NCI-H1048 (cell line): ENCODE data around the gene CENPT.

Source experiments
- DNase-seq: peaks from one replicate; lab custom pipeline; 2025; lab: John Stamatoyannopoulos, UW

CENPT gene

GRCh38 chr16:67807148-67807682 is 40.3 kb downstream of the CENPT start:
- DNase-seq = no peak

GRCh38 chr16:67806428-67807147 is 40.9 kb downstream of the CENPT start, which contains the start of the genes RANBP10 and TSNAXIP1:
RANBP10 (minus strand) TSS chr16:67806560; CDS start chr16:67806536, 24 bp downstream.
TSNAXIP1 (plus strand) TSS chr16:67806889; CDS start chr16:67807150, 261 bp downstream.
- peak; percentile 77 for DNase-seq

- DNase-seq = no peak
These were observed 41.6 kb downstream of the CENPT start for GRCh38 chr16:67805718-67806427.

GRCh38 chr16:67804853-67805542 is 42.5 kb downstream of the CENPT start:
- no peak for DNase-seq

- DNase-seq = no peak
These were observed 43.6 kb downstream of the CENPT start for GRCh38 chr16:67803894-67804293.

GRCh38 chr16:67801883-67802282 is 45.6 kb downstream of the CENPT start:
- no peak for DNase-seq

- no peak for DNase-seq
These were observed 46.3 kb downstream of the CENPT start for GRCh38 chr16:67801241-67801640.

- no peak for DNase-seq
These were observed 47.1 kb downstream of the CENPT start for GRCh38 chr16:67800338-67800926.

- DNase-seq = no peak
These were observed 51.3 kb downstream of the CENPT start for GRCh38 chr16:67796099-67796718.

- no peak for DNase-seq
These were observed 57.4 kb downstream of the CENPT start for GRCh38 chr16:67790071-67790470.

GRCh38 chr16:67786491-67786890 is 61.0 kb downstream of the CENPT start:
- no peak for DNase-seq

- no peak for DNase-seq
These were observed 64.2 kb downstream of the CENPT start for GRCh38 chr16:67783353-67783725.

GRCh38 chr16:67782567-67783352 is 64.7 kb downstream of the CENPT start:
- no peak for DNase-seq

- DNase-seq = no peak
These were observed 66.0 kb downstream of the CENPT start for GRCh38 chr16:67781565-67781921.

- no peak for DNase-seq
These were observed 66.5 kb downstream of the CENPT start for GRCh38 chr16:67780847-67781564.

GRCh38 chr16:67779256-67780014 is 68.1 kb downstream of the CENPT start:
- no peak for DNase-seq
